T-helper 2 cell treated with Interferon-gamma antibody and Interleukin-4, amounts not matched to agents 5 μg/mL and 100 μg/mL, for 36 hours (primary cell): ENCODE results near the gene RNF220.
A peak's percentile ranks its signal among the peaks of the same experiment; 100 is the strongest.

Experiments used
- DNase-seq: peaks from one replicate; pipeline ENCODE4 v3.0.0; 2021; ENCODE audit warnings: low spot score
- H3K27ac Mint-ChIP-seq: one replicate; pipeline ENCODE4 v1.8.0; 2021; ENCODE audit warnings: mild to moderate bottlenecking, mixed read lengths
- H3K27me3 Mint-ChIP-seq: one replicate; pipeline ENCODE4 v1.8.0; 2021; ENCODE audit warnings: low read depth, mixed read lengths
- H3K36me3 Mint-ChIP-seq: one replicate; pipeline ENCODE4 v1.8.0; 2021; ENCODE audit warnings: low read depth, mixed read lengths
- H3K4me1 Mint-ChIP-seq: one replicate; pipeline ENCODE4 v1.8.0; 2021; ENCODE audit warnings: low read depth, mixed read lengths
- H3K4me3 Mint-ChIP-seq: one replicate; pipeline ENCODE4 v1.8.0; 2022; ENCODE audit warnings: mild to moderate bottlenecking, moderate library complexity, mixed read lengths
- H3K9me3 Mint-ChIP-seq: one replicate; pipeline ENCODE4 v1.8.0; 2021; ENCODE audit warnings: mixed read lengths

Gene RNF220

GRCh38 chr1:44388551-44388950, 16.5 kb upstream of the RNF220 start:
- DNase-seq: no peak
- peaks cover 20% of the 10 kb centered on the region for H3K27me3 Mint-ChIP-seq
- no peak overlapping the region for H3K27ac Mint-ChIP-seq
- no peaks in the 10 kb centered on the region for H3K4me1 Mint-ChIP-seq
- no peaks in the 10 kb centered on the region for H3K36me3 Mint-ChIP-seq
- H3K9me3 Mint-ChIP-seq: no peaks in the 10 kb centered on the region
- H3K4me3 Mint-ChIP-seq: no peak overlapping the region

GRCh38 chr1:44389437-44389836, 15.6 kb upstream of the RNF220 start:
- Mint-ChIP-seq H3K9me3 (no peaks in the 10 kb centered on the region), H3K27ac (no peak overlapping the region), H3K4me1 (no peaks in the 10 kb centered on the region), H3K4me3 (no peak overlapping the region), H3K36me3 (no peaks in the 10 kb centered on the region), H3K27me3 (peaks cover 21% of the 10 kb centered on the region)
- DNase-seq: no peak

- H3K27ac Mint-ChIP-seq: no peak overlapping the region
- peaks cover 19% of the 10 kb centered on the region for H3K27me3 Mint-ChIP-seq
- no peak for DNase-seq
- no peak overlapping the region for H3K4me3 Mint-ChIP-seq
- H3K36me3 Mint-ChIP-seq: no peaks in the 10 kb centered on the region
- H3K4me1 Mint-ChIP-seq: no peaks in the 10 kb centered on the region
- H3K9me3 Mint-ChIP-seq: no peaks in the 10 kb centered on the region
These were observed 14.8 kb upstream of the RNF220 start for GRCh38 chr1:44390277-44390676.

GRCh38 chr1:44401256-44402228, 3.5 kb upstream of the RNF220 start:
- peaks cover 79% of the 10 kb centered on the region for H3K27me3 Mint-ChIP-seq
- DNase-seq: no peak
- H3K27ac Mint-ChIP-seq: no peak overlapping the region
- H3K4me1 Mint-ChIP-seq: peaks cover 13% of the 10 kb centered on the region
- H3K9me3 Mint-ChIP-seq: no peaks in the 10 kb centered on the region
- H3K4me3 Mint-ChIP-seq: no peak overlapping the region
- no peaks in the 10 kb centered on the region for H3K36me3 Mint-ChIP-seq

- H3K27me3 Mint-ChIP-seq: peaks cover 53% of the 10 kb centered on the region
- DNase-seq: peak; percentile 21
- H3K9me3 Mint-ChIP-seq: no peaks in the 10 kb centered on the region
- H3K36me3 Mint-ChIP-seq: no peaks in the 10 kb centered on the region
- H3K4me3 Mint-ChIP-seq: peak overlapping the region; percentile 83
- no peak overlapping the region for H3K27ac Mint-ChIP-seq
- H3K4me1 Mint-ChIP-seq: peaks cover 20% of the 10 kb centered on the region
These were observed 1.0 kb downstream of the RNF220 start for GRCh38 chr1:44405798-44406736.

GRCh38 chr1:44406737-44407429, 1.8 kb downstream of the RNF220 start:
- Mint-ChIP-seq H3K9me3 (no peaks in the 10 kb centered on the region), H3K36me3 (no peaks in the 10 kb centered on the region), H3K27me3 (peaks cover 45% of the 10 kb centered on the region), H3K27ac (no peak overlapping the region), H3K4me1 (peaks cover 20% of the 10 kb centered on the region), H3K4me3 (no peak overlapping the region)
- DNase-seq: no peak

- H3K27ac Mint-ChIP-seq: peak overlapping the region; percentile 14
- H3K27me3 Mint-ChIP-seq: peaks cover 39% of the 10 kb centered on the region
- H3K4me3 Mint-ChIP-seq: peak overlapping the region; percentile 30
- no peak for DNase-seq
- H3K4me1 Mint-ChIP-seq: peaks cover 20% of the 10 kb centered on the region
- no peaks in the 10 kb centered on the region for H3K9me3 Mint-ChIP-seq
- H3K36me3 Mint-ChIP-seq: no peaks in the 10 kb centered on the region
These were observed 2.6 kb downstream of the RNF220 start for GRCh38 chr1:44407430-44408211.

GRCh38 chr1:44408212-44408582, 3.1 kb downstream of the RNF220 start:
- H3K4me1 Mint-ChIP-seq: peaks cover 20% of the 10 kb centered on the region
- H3K4me3 Mint-ChIP-seq: peak overlapping the region; percentile 30
- no peaks in the 10 kb centered on the region for H3K9me3 Mint-ChIP-seq
- H3K36me3 Mint-ChIP-seq: no peaks in the 10 kb centered on the region
- H3K27ac Mint-ChIP-seq: peak overlapping the region; percentile 14
- no peak for DNase-seq
- H3K27me3 Mint-ChIP-seq: peaks cover 33% of the 10 kb centered on the region

- no peak for DNase-seq
- H3K27me3 Mint-ChIP-seq: peaks cover 31% of the 10 kb centered on the region
- H3K36me3 Mint-ChIP-seq: no peaks in the 10 kb centered on the region
- peak overlapping the region; percentile 23 for H3K4me3 Mint-ChIP-seq
- H3K27ac Mint-ChIP-seq: peak overlapping the region; percentile 15
- H3K4me1 Mint-ChIP-seq: peaks cover 20% of the 10 kb centered on the region
- H3K9me3 Mint-ChIP-seq: no peaks in the 10 kb centered on the region
These were observed 3.9 kb downstream of the RNF220 start for GRCh38 chr1:44408632-44409602.

GRCh38 chr1:44409757-44410156, 4.7 kb downstream of the RNF220 start:
- H3K27me3 Mint-ChIP-seq: peaks cover 24% of the 10 kb centered on the region
- H3K4me3 Mint-ChIP-seq: no peak overlapping the region
- no peak overlapping the region for H3K27ac Mint-ChIP-seq
- no peaks in the 10 kb centered on the region for H3K9me3 Mint-ChIP-seq
- peaks cover 20% of the 10 kb centered on the region for H3K4me1 Mint-ChIP-seq
- no peak for DNase-seq
- H3K36me3 Mint-ChIP-seq: no peaks in the 10 kb centered on the region

GRCh38 chr1:44411861-44412260, 6.8 kb downstream of the RNF220 start:
- no peak overlapping the region for H3K4me3 Mint-ChIP-seq
- no peaks in the 10 kb centered on the region for H3K36me3 Mint-ChIP-seq
- no peak for DNase-seq
- H3K4me1 Mint-ChIP-seq: peaks cover 6% of the 10 kb centered on the region
- no peaks in the 10 kb centered on the region for H3K9me3 Mint-ChIP-seq
- peaks cover 19% of the 10 kb centered on the region for H3K27me3 Mint-ChIP-seq
- H3K27ac Mint-ChIP-seq: no peak overlapping the region

GRCh38 chr1:44412601-44413000, 7.5 kb downstream of the RNF220 start:
- Mint-ChIP-seq H3K27ac (no peak overlapping the region), H3K4me3 (no peak overlapping the region), H3K4me1 (peaks cover 6% of the 10 kb centered on the region), H3K9me3 (no peaks in the 10 kb centered on the region), H3K36me3 (no peaks in the 10 kb centered on the region), H3K27me3 (peaks cover 21% of the 10 kb centered on the region)
- DNase-seq: no peak
